HCT116 (cell line): ENCODE measurements around the gene ZSWIM6. TPM values are rescaled to one million over a fixed set of nuclear protein-coding genes. Genes with fewer than 3 reads are reported as not detected.

Experiments used
- ATAC-seq: fragments of 200-7000 bp; cut with Tn5 transposase; 2 replicates; pipeline ENCODE4 v1.9.1; 2020; ENCODE audit warnings: mild to moderate bottlenecking, moderate library complexity
- BruUV-seq: library from RNA; stranded (reverse); fragments of 400-500 nt; replicated peaks from 2 replicates; lab custom pipeline; 2021; lab: Mats Ljungman, UMichigan
- CTCF ChIA-PET: fragments of 300-600 bp; sonication (Branson Sonifier 250); formaldehyde crosslinking; loops from one replicate; lab custom pipeline; 2021; ENCODE audit warnings: antibody characterized with exemption; lab: Charles Lee
- POLR2A ChIA-PET: fragments of 300-600, 350-600 bp; sonication (Branson Sonifier 250); formaldehyde crosslinking; loops from one replicate; lab custom pipeline; 2021; ENCODE audit warnings: antibody characterized with exemption; lab: Charles Lee
- RAD21 ChIA-PET, 2 experiments: fragments of 300-600 bp; sonication (Branson Sonifier 250); formaldehyde crosslinking; loops; one replicate each; lab custom pipeline; 2023; ENCODE audit warnings: low total read pairs in 2 of 2; ENCODE audit not compliant: uncharacterized antibody in 2 of 2, unreplicated experiment in 2 of 2, low non-redundant PET in 1 of 2; lab: Charles Lee
- DNase-seq: peaks from one replicate; pipeline ENCODE4 v3.0.0-alpha.2; 2010; ENCODE audit warnings: low read depth, low spot score
- H2AFZ ChIP-seq: fragments of 200-600 bp; shearing (Covaris generic), sonication (generic); 2 replicates; pipeline ENCODE4 v1.6.1; 2017; ENCODE audit warnings: low read depth, mixed run types, mixed read lengths, antibody characterized with exemption, low read length; ENCODE audit not compliant: poor library complexity, severe bottlenecking
- H3K27ac ChIP-seq: 2 replicates; pipeline ENCODE4 v1.5.1; 2012; ENCODE audit warnings: low read depth, low read length
- H3K27me3 ChIP-seq: fragments of 200-600 bp; sonication (generic); 2 replicates; pipeline ENCODE4 v1.6.1; 2016; ENCODE audit warnings: mixed run types, low read length, mixed read lengths; ENCODE audit not compliant: insufficient read depth
- H3K36me3 ChIP-seq, 2 experiments: fragments of 200-500 bp in 1 of 2; fragments of 200-600 bp in 1 of 2; sonication (Bioruptor generic) in 1 of 2; sonication (generic) in 1 of 2; 2 replicates each; pipeline versions ENCODE4 v1.5.1 to v1.6.1; 2014 to 2016; ENCODE audit warnings: low read length in 2 of 2, inconsistent platforms in 1 of 2, mixed read lengths in 1 of 2, mixed run types in 1 of 2; ENCODE audit not compliant: insufficient read depth in 2 of 2, control insufficient read depth in 1 of 2
- H3K4me1 ChIP-seq, 2 experiments: fragments of 200-600 bp in 1 of 2; sonication (generic) in 1 of 2; 2 replicates each; pipeline versions ENCODE4 v1.5.1 to v1.6.1; 2012 to 2017; ENCODE audit warnings: low read length in 2 of 2, inconsistent platforms in 1 of 2, mild to moderate bottlenecking in 1 of 2, mixed read lengths in 1 of 2, mixed run types in 1 of 2, moderate library complexity in 1 of 2; ENCODE audit not compliant: insufficient read depth in 2 of 2, control insufficient read depth in 1 of 2
- H3K4me2 ChIP-seq: fragments of 200-600 bp; sonication (generic); 2 replicates; pipeline ENCODE4 v1.6.1; 2017; ENCODE audit warnings: mixed run types, low read length, mixed read lengths
- H3K4me3 ChIP-seq, 2 experiments: fragments of 200-600 bp in 1 of 2; sonication (generic) in 1 of 2; replicated peaks in 1 of 2; 2 replicates each; pipeline ENCODE4 v1.5.1; 2011 to 2016; ENCODE audit warnings: low read length in 2 of 2, control low read depth in 1 of 2, low read depth in 1 of 2, mild to moderate bottlenecking in 1 of 2, mixed read lengths in 1 of 2, mixed run types in 1 of 2
- H3K79me2 ChIP-seq: fragments of 200-600 bp; sonication (generic); 2 replicates; pipeline ENCODE4 v1.6.1; 2017; ENCODE audit warnings: mild to moderate bottlenecking, mixed run types, low read length, moderate library complexity, mixed read lengths; ENCODE audit not compliant: insufficient read depth
- H3K9ac ChIP-seq: fragments of 200-600 bp; sonication (generic); 2 replicates; pipeline ENCODE4 v1.6.1; 2016; ENCODE audit warnings: low read length, mixed read lengths
- H3K9me2 ChIP-seq: fragments of 200-600 bp; sonication (generic), shearing (Covaris generic); 2 replicates; pipeline ENCODE4 v1.6.1; 2017; ENCODE audit warnings: mixed run types, mild to moderate bottlenecking, moderate library complexity; ENCODE audit not compliant: insufficient read depth
- H3K9me3 ChIP-seq, 2 experiments: fragments of 200-500 bp in 1 of 2; fragments of 200-600 bp in 1 of 2; sonication (Bioruptor generic) in 1 of 2; sonication (generic) in 1 of 2; 2 replicates each; pipeline ENCODE4 v1.6.1; 2014 to 2017; ENCODE audit warnings: low read length in 2 of 2, mixed read lengths in 2 of 2, inconsistent platforms in 1 of 2, low read depth in 1 of 2, mild to moderate bottlenecking in 1 of 2, mixed run types in 1 of 2, moderate library complexity in 1 of 2; ENCODE audit not compliant: control insufficient read depth in 1 of 2, insufficient read depth in 1 of 2
- H4K20me1 ChIP-seq: fragments of 200-600 bp; sonication (generic), shearing (Covaris generic); 2 replicates; pipeline ENCODE4 v1.6.1; 2017; ENCODE audit warnings: mixed run types, mild to moderate bottlenecking, moderate library complexity; ENCODE audit not compliant: insufficient read depth
- CEBPB ChIP-seq: IDR thresholded peaks from 2 replicates; pipeline ENCODE4 v1.6.1; 2012; ENCODE audit warnings: low read depth
- CTCF ChIP-seq, 3 experiments: fragments of 200-600 bp in 1 of 3; sonication (generic) in 1 of 3; IDR thresholded peaks in 2 of 3; conservative IDR thresholded peaks in 1 of 3; 2 replicates each; pipeline ENCODE4 v1.5.1; 2012 to 2017; ENCODE audit warnings: low read depth in 2 of 3, low read length in 2 of 3, antibody characterized with exemption in 1 of 3, borderline replicate concordance in 1 of 3, control low read depth in 1 of 3, mild to moderate bottlenecking in 1 of 3, mixed read lengths in 1 of 3, mixed run types in 1 of 3, moderate library complexity in 1 of 3; ENCODE audit not compliant: insufficient read depth in 1 of 3
- EGR1 ChIP-seq: IDR thresholded peaks from 2 replicates; pipeline ENCODE4 v1.6.1; 2012; ENCODE audit warnings: low read depth
- FOSL1 ChIP-seq: IDR thresholded peaks from 2 replicates; pipeline ENCODE4 v1.6.1; 2012; ENCODE audit warnings: low read depth
- POLR2A ChIP-seq: IDR thresholded peaks from 2 replicates; pipeline ENCODE4 v1.7.0; 2011; ENCODE audit warnings: borderline replicate concordance; ENCODE audit not compliant: insufficient read depth, insufficient read length; ENCODE audit errors: extremely low read depth
- POLR2AphosphoS5 ChIP-seq: IDR thresholded peaks from 2 replicates; pipeline ENCODE4 v1.6.1; 2011; ENCODE audit warnings: mild to moderate bottlenecking, low read depth, low read length, moderate library complexity
- RAD21 ChIP-seq: IDR thresholded peaks from 2 replicates; pipeline ENCODE4 v1.6.1; 2012; ENCODE audit warnings: low read depth, mild to moderate bottlenecking
- YY1 ChIP-seq: IDR thresholded peaks from 2 replicates; pipeline ENCODE4 v1.6.1; 2011; ENCODE audit warnings: low read length, low read depth, moderate library complexity, mild to moderate bottlenecking; ENCODE audit not compliant: insufficient replicate concordance; ENCODE audit errors: extremely low read depth
- ZFX ChIP-seq: fragments of 450-650 bp; IDR thresholded peaks from 2 replicates; pipeline ENCODE4 v1.6.1; 2017
- ZNF274 ChIP-seq: fragments of 200-500 bp; sonication (Bioruptor generic); IDR thresholded peaks from 2 replicates; pipeline ENCODE4 v1.6.1; 2014; ENCODE audit warnings: mild to moderate bottlenecking, low read depth, low read length, inconsistent platforms
- intact Hi-C: fragments of 100-400 bp; cut with micrococcal nuclease; formaldehyde crosslinking; loops from 2 replicates; pipeline ENCODE4 v1.10.0; 2022
- total RNA-seq: library from RNA; stranded (reverse); gene quantifications from one replicate; pipeline ENCODE4 v1.2.1, GENCODE V29; 2021; ENCODE audit not compliant: unreplicated experiment

Gene ZSWIM6
- total RNA-seq, 1 experiment from 2014 or later: 7.4 TPM

- no peaks in the 10 kb centered on the region for H3K27me3 ChIP-seq
- ChIA-PET CTCF (no interaction called here), POLR2A (no interaction called here)
- H3K9ac ChIP-seq: no peak overlapping the region
- no peaks in the 10 kb centered on the region for H3K4me1 ChIP-seq
- H2AFZ ChIP-seq: no peak overlapping the region
- no peak overlapping the region for H3K4me2 ChIP-seq
- no peak for TF ChIP-seq POLR2A
- TF ChIP-seq CTCF (IDR thresholded peaks at IDR 0.05 in 2 of 3, conservative IDR thresholded peaks at IDR 0.05 in 1 of 3; ENCODE audit: borderline replicate concordance in 1 of 3, insufficient read depth in 1 of 3, low read depth in 2 of 3, low read length in 2 of 3): no peak
- no peak for TF ChIP-seq FOSL1
- no peak for TF ChIP-seq POLR2AphosphoS5
- no peak for TF ChIP-seq EGR1
- no peak for TF ChIP-seq YY1
- no peak for TF ChIP-seq RAD21
- TF ChIP-seq ZFX: no peak
- no peak for TF ChIP-seq CEBPB
- no peak for TF ChIP-seq ZNF274
- TF ChIP-seq, all 23 proteins: peak for 0
- Histone ChIP-seq H3K9me3 (no peaks in the 10 kb centered on the region), H3K4me3 (no peak overlapping the region), H4K20me1 (no peaks in the 10 kb centered on the region), H3K36me3 (no peaks in the 10 kb centered on the region), H3K79me2 (no peaks in the 10 kb centered on the region; the same call in 1 of the 2 replicates), H3K27ac (no peak overlapping the region), H3K9me2 (0 out of 2 replicates have a peak, but pooled peaks cover 3% of the 10 kb centered on the region)
- RAD21 ChIA-PET: no interaction called here
- ATAC-seq: no peak
- no peak for DNase-seq
- intact Hi-C loops: no loop called here
- no TSS peak for BruUV-seq
Observed at GRCh38 chr5:61516946-61517345, 184.9 kb downstream of the ZSWIM6 start.
